ENCODE data around the gene RLF. TPM values are rescaled to one million over a fixed set of nuclear protein-coding genes. Genes with fewer than 3 reads are reported as not detected.

The RLF gene
- total and polyA plus RNA-seq, 9 of the 15 experiments (the other 6 are each of a cell fraction or from before 2014, with no cell fraction given): 3.6 to 35.0 (median 21.2) TPM

- in situ Hi-C loops (cut with MboI) (no loop called here), intact Hi-C loops (cut with micrococcal nuclease) (no loop called here)
- DNase-seq (ENCODE audit: extremely low read depth in 1 of 4, low spot score in 3 of 4) (no peak), FAIRE-seq (no peak), ATAC-seq (no peak)
- Histone ChIP-seq H3K27ac (ENCODE audit: extremely low read depth, low read depth, low read length) (no peak overlapping the region), H2AFZ (ENCODE audit: low read depth, low read length) (no peak overlapping the region), H3K9me1 (ENCODE audit: control insufficient read depth, insufficient read depth, low read length) (no peaks in the 10 kb centered on the region), H3K9me3 (replicated peaks; ENCODE audit: control insufficient read depth, insufficient read depth, low read depth, low read length) (no peaks in the 10 kb centered on the region), H3K4me1 (replicated peaks in 1 of 2; ENCODE audit: control insufficient read depth in 2 of 2, insufficient read depth in 2 of 2, low read length in 2 of 2) (no peaks in the 10 kb centered on the region), H3K27me3 (ENCODE audit: control insufficient read depth in 2 of 2, insufficient read depth in 2 of 2, low read length in 2 of 2) (no peaks in the 10 kb centered on the region), H3K4me3 (no peak overlapping the region), H3K4me2 (ENCODE audit: insufficient read depth, low read length) (no peak overlapping the region), H3K36me3 (ENCODE audit: control insufficient read depth, insufficient read depth, low read length) (peaks cover 69% of the 10 kb centered on the region), H4K20me1 (replicated peaks; ENCODE audit: control insufficient read depth, insufficient read depth, low read length) (no peaks in the 10 kb centered on the region), H3K79me2 (ENCODE audit: control insufficient read depth, insufficient read depth, low read length) (peaks cover 28% of the 10 kb centered on the region), H3K9ac (ENCODE audit: insufficient read depth in 1 of 2, low read depth in 2 of 2, low read length in 2 of 2) (no peak overlapping the region)
- 79% methylated on average over 3 of the region's 3 CpGs for WGBS (ENCODE audit: insufficient coverage, low coverage, missing lambda C conversion rate)
- no peak for TF ChIP-seq NBN (IDR thresholded peaks at IDR 0.05; ENCODE audit: low read depth)
- peak; percentile 79 for TF ChIP-seq MAFK (IDR thresholded peaks at IDR 0.05; ENCODE audit: low read length)
- no peak for TF ChIP-seq ZNF280A (IDR thresholded peaks at IDR 0.05; ENCODE audit: low read depth, partially characterized antibody)
- TF ChIP-seq ZFX (CRISPR knock-in tag; IDR thresholded peaks at IDR 0.05): no peak
- TF ChIP-seq KLF13 (tag; IDR thresholded peaks at IDR 0.05; ENCODE audit: borderline replicate concordance, low read depth): no peak
- TF ChIP-seq MAFG (tag; conservative IDR thresholded peaks at IDR 0.05): peak; percentile 73
- peak; percentile 82 for TF ChIP-seq MAFF (IDR thresholded peaks at IDR 0.05; ENCODE audit: low read length)
- TF ChIP-seq SMARCA5 (IDR thresholded peaks at IDR 0.05): no peak
- TF ChIP-seq HDAC3 (IDR thresholded peaks at IDR 0.05; ENCODE audit: borderline replicate concordance, partially characterized antibody): no peak
- TF ChIP-seq ZNF316 (IDR thresholded peaks at IDR 0.05): peak; percentile 93
- TF ChIP-seq C11orf30 (IDR thresholded peaks at IDR 0.05; ENCODE audit: low read depth): peak; percentile 80
- BruUV-seq (replicated peaks): no TSS peak
- ChIA-PET CTCF (ENCODE audit: low intra/inter-chr PET ratio) (no interaction called here), POLR2A (no interaction called here)
Measured at GRCh38 chr1:40199126-40199525, 37.9 kb downstream of the RLF start.
